CMK (cell line): Measurements from ENCODE around the gene FMNL3.
"Not testable (repeated sequence)": the region's sequence is repeated elsewhere in the genome, so short reads cannot be mapped to it uniquely, and the experiment has no call there.

ENCODE experiments used
- DNase-seq: peaks from one replicate; pipeline ENCODE4 v3.0.0-alpha.2; 2010; ENCODE audit warnings: low read depth

FMNL3 gene, protein sequence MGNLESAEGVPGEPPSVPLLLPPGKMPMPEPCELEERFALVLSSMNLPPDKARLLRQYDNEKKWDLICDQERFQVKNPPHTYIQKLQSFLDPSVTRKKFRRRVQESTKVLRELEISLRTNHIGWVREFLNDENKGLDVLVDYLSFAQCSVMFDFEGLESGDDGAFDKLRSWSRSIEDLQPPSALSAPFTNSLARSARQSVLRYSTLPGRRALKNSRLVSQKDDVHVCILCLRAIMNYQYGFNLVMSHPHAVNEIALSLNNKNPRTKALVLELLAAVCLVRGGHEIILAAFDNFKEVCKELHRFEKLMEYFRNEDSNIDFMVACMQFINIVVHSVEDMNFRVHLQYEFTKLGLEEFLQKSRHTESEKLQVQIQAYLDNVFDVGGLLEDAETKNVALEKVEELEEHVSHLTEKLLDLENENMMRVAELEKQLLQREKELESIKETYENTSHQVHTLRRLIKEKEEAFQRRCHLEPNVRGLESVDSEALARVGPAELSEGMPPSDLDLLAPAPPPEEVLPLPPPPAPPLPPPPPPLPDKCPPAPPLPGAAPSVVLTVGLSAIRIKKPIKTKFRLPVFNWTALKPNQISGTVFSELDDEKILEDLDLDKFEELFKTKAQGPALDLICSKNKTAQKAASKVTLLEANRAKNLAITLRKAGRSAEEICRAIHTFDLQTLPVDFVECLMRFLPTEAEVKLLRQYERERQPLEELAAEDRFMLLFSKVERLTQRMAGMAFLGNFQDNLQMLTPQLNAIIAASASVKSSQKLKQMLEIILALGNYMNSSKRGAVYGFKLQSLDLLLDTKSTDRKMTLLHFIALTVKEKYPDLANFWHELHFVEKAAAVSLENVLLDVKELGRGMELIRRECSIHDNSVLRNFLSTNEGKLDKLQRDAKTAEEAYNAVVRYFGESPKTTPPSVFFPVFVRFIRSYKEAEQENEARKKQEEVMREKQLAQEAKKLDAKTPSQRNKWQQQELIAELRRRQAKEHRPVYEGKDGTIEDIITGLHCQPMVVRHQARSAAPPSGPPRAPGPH

DNA sequence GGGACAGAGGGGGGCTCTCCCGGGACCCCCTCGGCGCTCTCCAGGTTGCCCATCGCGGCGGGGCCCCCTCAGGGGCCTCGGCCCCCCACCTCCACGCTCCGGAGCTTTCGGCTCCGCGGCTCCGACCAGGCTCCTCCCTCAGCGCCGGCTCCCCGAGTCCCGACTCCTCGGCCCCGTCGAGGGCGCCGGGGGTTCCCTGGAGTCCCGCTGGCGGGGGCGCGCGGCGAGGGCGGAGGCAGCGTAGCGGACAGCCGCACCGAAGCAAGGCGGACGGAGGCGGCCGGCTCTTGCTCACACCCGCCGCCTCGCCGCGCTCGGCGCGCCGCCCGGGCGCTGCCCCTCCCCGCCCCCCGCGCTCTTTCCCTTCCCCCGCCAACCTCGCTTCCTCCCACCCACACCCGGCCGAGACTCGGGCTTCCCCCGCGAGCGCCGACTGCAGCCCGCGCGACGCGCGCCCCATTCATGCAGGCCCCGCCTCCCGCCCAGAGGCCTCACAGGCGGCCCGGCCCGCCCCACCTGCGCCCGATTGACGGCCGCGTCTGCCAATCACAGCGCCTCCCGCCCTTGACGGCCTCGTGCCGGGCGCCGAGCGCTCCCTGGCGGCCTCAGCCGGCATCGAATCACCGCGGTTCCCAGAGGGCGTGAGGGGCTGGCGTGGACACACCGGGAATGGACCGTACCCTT is at the start of gene FMNL3:
Gene FMNL3 (minus strand): TSS at position 278 of the 684 bp plus-strand sequence. CDS start 225 bp downstream, at position 53.
- peak; percentile 92 for DNase-seq

DNA sequence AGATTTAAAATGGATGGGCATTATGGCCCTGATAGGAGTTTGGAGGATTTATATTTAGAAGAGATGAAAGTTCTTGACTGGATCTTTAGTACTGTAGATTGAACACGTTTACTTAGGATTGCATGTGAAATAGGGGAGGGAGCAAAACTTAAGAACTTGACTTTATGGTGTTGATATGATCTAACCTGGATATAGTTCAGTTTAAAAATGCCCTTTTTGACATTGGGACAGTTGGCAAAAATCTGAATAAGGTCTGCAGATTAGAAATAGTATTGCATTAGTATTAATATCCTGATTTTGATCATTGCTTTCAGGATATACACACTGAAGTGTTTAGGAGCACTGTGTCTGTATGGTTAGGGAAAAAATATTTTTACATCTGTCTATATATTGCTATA is 43.8 kb upstream of the FMNL3 start:
- DNase-seq, result no peak

- no peak for DNase-seq
Observed at GRCh38 chr12:49750027-49750995, 43.1 kb upstream of the FMNL3 start.

GRCh38 chr12:49748800-49749199 is 41.6 kb upstream of the FMNL3 start:
- DNase-seq, result no peak

- no peak for DNase-seq
Observed at GRCh38 chr12:49748306-49748705, 41.1 kb upstream of the FMNL3 start.

DNA sequence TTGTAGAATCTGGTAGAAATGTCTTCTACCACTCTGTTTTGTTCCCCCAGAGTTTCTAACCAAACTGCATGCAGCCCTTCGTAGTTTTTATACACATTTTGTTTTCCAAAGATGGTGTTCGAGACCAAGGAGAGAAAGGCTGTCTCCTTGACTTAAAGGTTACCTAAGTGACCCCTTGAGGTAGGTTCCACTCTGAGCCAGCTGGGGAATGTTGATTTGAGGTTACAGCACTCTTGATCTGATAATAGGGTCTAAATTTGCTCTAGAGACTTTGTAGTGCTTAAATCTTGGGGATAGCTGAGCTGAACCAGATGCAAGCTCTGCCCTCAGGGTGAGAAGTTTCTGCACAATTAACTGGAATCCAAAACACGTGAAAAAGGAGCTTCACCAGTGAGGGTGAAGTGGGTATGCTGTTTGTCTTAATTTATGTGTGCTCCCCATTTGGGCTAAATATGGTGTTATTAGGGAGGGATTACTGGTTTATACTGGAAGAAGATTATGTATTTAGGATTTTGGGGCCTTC is 37.2 kb upstream of the FMNL3 start:
- DNase-seq, result no peak

DNA sequence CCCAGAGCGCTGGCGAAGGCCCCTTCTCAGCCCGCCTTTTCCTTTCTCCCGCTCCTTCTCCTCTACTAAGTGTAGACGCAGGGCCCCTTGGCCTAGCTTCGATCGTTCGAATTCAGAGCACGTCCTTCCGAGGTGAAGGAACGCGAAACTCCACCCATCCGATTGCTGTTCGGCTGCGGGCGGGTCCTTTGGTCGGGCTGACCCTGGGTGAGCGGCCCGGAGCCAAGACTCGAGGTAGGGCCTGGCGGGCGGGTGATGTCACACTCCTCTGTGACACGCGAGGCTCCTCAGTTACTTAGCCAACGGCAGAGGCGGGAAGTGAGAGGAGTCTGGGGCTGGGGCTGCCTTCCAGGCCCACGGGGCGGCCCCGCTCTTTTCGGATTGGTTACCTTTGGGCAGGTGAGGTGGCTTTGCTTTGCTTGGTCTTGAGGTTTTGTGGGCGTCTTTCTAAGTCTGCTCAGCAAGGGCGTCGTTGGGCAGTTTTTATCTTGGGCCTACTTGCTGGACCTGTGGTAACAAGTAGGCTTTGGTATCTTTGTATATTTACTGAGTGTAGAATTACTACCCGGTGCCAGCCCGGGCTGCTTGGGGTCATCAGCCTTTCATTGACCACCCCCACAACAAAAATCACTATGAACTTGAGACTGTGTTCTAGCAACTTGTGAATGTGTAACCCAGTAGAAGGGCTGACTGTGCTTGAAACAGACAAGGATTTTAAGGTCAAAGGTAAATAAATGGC is 34.8 kb upstream of the FMNL3 start:
- DNase-seq, result peak; percentile 58

GRCh38 chr12:49740930-49741881 is 34.0 kb upstream of the FMNL3 start, which contains the start of gene TMBIM6:
Gene TMBIM6 (plus strand): TSS chr12:49741557. CDS start chr12:49752494, 10,937 bp downstream.
- DNase-seq, result peak; percentile 100

DNA sequence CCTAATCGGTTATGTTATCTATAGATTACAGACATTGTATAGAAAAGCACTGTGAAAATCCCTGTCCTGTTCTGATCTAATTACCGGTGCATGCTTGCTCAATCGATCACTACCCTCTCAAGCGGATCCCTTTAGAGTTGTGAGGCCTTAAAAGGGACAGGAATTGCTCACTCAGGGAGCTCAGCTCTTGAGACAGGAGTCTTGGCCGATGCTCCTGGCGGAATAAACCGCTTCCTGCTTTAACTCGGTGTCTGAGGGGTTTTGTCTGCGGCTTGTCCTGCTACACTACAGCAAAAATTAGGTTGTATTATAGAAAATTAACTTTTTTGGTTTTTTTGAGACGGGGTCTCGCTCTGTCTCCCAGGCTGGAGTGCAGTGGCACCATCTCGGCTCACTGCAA is 33.1 kb upstream of the FMNL3 start:
- DNase-seq, result not testable (repeated sequence)

DNA sequence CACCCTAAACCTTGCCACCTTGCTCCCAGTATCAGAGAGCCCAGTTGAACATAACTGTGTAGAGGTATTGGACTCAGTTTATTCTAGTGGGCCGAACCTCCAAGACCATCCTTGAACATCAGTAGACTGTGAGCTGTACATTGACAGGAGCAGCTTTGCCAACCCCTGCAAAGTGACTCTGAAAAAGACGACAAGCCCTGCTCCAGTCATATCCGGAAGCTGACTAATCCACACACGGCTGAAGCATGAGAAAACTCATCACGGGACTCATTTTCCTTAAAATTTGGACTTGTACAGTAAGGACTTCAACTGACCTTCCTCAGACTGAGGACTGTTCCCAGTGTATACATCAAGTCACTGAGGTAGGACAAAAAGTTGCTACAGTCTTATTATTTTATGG is 31.5 kb upstream of the FMNL3 start:
- DNase-seq, result not testable (repeated sequence)

GRCh38 chr12:49734900-49735299 is 27.7 kb upstream of the FMNL3 start:
- not testable (repeated sequence) for DNase-seq

GRCh38 chr12:49733219-49734017 is 26.2 kb upstream of the FMNL3 start:
- no peak for DNase-seq

DNA sequence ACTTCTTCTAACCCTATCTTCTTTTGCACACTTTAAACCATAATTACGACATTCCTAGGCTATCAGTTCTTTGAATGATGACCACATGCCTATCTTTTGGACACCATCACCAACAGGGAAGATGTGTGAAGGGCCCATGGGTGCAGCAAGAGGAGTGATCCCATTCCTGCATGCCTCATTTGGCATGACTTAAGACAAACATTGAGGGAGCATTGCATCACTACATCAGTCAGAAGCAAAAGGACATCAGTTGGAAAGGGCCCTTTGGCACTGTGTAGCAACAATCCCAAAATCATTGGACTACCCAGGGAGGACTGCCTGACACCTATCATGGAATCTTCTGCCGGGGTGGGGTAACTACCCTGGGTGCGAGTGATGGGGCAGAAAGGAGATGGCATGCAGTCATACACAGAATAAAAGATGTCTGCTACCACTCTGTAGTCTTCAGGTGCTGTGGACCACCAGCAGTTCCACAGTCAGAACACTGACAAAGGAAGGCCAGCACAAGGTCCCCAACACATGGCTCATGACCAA is 23.4 kb upstream of the FMNL3 start:
- no peak for DNase-seq

- DNase-seq, result no peak
Observed at GRCh38 chr12:49730050-49730449, 22.8 kb upstream of the FMNL3 start.

- DNase-seq, result no peak
Observed at GRCh38 chr12:49728446-49728845, 21.2 kb upstream of the FMNL3 start.

DNA sequence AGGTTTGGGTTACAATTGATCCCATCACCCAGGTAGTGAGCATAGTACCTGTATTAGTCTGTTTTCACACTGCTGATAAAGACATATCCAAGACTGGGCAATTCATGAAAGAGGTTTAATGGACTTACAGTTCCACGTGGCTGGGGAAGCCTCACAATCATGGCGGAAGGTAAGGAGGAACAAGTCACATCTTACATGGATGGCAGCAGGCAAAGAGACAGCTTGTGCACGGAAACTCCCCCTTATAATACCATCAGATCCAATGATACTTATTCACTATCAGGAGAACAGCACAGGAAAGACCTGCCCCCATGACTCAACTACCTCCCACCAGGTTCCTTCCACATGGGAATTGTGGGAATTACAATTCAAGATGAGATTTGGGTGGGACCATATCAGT is 14.2 kb upstream of the FMNL3 start:
- not testable (repeated sequence) for DNase-seq

GRCh38 chr12:49720214-49720613 is 13.0 kb upstream of the FMNL3 start:
- no peak for DNase-seq
